Prostate gland (tissue), 2 donors: ENCODE measurements around the gene IGF1R.

Experiments used
- CTCF ChIP-seq, 4 experiments: fragments of 200-600 bp in 2 of 4; fragments of 450-650 bp in 2 of 4; sonication (generic) in 2 of 4; IDR thresholded peaks; 1 replicate in 3 of 4; 2 replicates in 1 of 4; pipeline ENCODE4 v1.5.1; 2016 to 2019; ENCODE audit warnings: antibody characterized with exemption in 4 of 4, mild to moderate bottlenecking in 2 of 4, moderate library complexity in 2 of 4
- POLR2A ChIP-seq: fragments of 450-650 bp; IDR thresholded peaks from one replicate; pipeline ENCODE4 v1.6.1; 2016; ENCODE audit warnings: antibody characterized with exemption, mild to moderate bottlenecking
- POLR2AphosphoS5 ChIP-seq: sonication (generic); formaldehyde crosslinking; IDR thresholded peaks from one replicate; pipeline ENCODE4 v1.6.1; 2017; ENCODE audit warnings: antibody characterized with exemption

- no peak for TF ChIP-seq POLR2AphosphoS5
- no peak for TF ChIP-seq CTCF (IDR thresholded peaks at IDR 0.05)
- no peak for TF ChIP-seq POLR2A
Measured at GRCh38 chr15:98719137-98719740, 70.9 kb downstream of the IGF1R start.
